Stomach (tissue), 4 donors: ENCODE data around the gene RAB7B.

Source experiments
- EP300 ChIP-seq: sonication (generic); formaldehyde crosslinking; IDR thresholded peaks from one replicate; pipeline ENCODE4 v1.6.1; 2017; ENCODE audit warnings: antibody characterized with exemption
- POLR2A ChIP-seq, 4 donors: fragments of 450-650 bp; IDR thresholded peaks; one replicate each; pipeline ENCODE4 v1.6.1; 2016; ENCODE audit warnings: antibody characterized with exemption in 4 of 4, control low read depth in 2 of 4, mild to moderate bottlenecking in 1 of 4, moderate library complexity in 1 of 4
- TF ChIP-seq, protein P1 (sequence below), 7 experiments: fragments of 450-650 bp in 4 of 7; fragments of 200-600 bp in 3 of 7; sonication (generic) in 3 of 7; IDR thresholded peaks; one replicate each; pipeline ENCODE4 v1.5.1; 2016 to 2019; ENCODE audit warnings: antibody characterized with exemption in 7 of 7, control low read depth in 2 of 7, mild to moderate bottlenecking in 1 of 7

GRCh38 chr1:206049919-206050600 lies 46.9 kb upstream of the RAB7B start:
- TF ChIP-seq, protein P1, sequence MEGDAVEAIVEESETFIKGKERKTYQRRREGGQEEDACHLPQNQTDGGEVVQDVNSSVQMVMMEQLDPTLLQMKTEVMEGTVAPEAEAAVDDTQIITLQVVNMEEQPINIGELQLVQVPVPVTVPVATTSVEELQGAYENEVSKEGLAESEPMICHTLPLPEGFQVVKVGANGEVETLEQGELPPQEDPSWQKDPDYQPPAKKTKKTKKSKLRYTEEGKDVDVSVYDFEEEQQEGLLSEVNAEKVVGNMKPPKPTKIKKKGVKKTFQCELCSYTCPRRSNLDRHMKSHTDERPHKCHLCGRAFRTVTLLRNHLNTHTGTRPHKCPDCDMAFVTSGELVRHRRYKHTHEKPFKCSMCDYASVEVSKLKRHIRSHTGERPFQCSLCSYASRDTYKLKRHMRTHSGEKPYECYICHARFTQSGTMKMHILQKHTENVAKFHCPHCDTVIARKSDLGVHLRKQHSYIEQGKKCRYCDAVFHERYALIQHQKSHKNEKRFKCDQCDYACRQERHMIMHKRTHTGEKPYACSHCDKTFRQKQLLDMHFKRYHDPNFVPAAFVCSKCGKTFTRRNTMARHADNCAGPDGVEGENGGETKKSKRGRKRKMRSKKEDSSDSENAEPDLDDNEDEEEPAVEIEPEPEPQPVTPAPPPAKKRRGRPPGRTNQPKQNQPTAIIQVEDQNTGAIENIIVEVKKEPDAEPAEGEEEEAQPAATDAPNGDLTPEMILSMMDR (IDR thresholded peaks at IDR 0.05), result no peak
- TF ChIP-seq POLR2A (IDR thresholded peaks at IDR 0.05) (no peak), EP300 (no peak)
